Bronchial epithelial cell (primary cell): ENCODE measurements around the gene DND1. TPM values are rescaled to one million over a fixed set of nuclear protein-coding genes. Genes with fewer than 3 reads are reported as not detected.

Experiments used
- DNase-seq: peaks from one replicate; pipeline ENCODE4 v3.0.0-alpha.2; 2010; ENCODE audit warnings: low read depth
- FAIRE-seq: peaks from 2 replicates; lab custom pipeline; 2011; peaks lifted over from hg19 to GRCh38; lab: Jason Lieb, UNC
- H3K27me3 ChIP-seq: 2 replicates; pipeline ENCODE4 v1.5.1; 2011; ENCODE audit warnings: low read length; ENCODE audit not compliant: control insufficient read depth, insufficient read depth
- H3K36me3 ChIP-seq: 2 replicates; pipeline ENCODE4 v1.5.1; 2011; ENCODE audit warnings: low read length; ENCODE audit not compliant: control insufficient read depth, insufficient read depth
- H3K4me3 ChIP-seq: 2 replicates; pipeline ENCODE4 v1.5.1; 2011; ENCODE audit warnings: mild to moderate bottlenecking, low read depth, low read length, control low read depth
- CTCF ChIP-seq: IDR thresholded peaks from 2 replicates; pipeline ENCODE4 v1.5.1; 2011; ENCODE audit warnings: mild to moderate bottlenecking, moderate library complexity, low read length, control low read depth, inconsistent platforms; ENCODE audit not compliant: insufficient read depth, severe bottlenecking
- total RNA-seq: library from RNA; depleted of rRNA; stranded (reverse); fragments of >200 nt; gene quantifications from 2 replicates; pipeline ENCODE4 v1.2.1, GENCODE V29; 2014

DND1 gene
- total RNA-seq, 1 donor from 2014 or later: 0.26 TPM

DNA sequence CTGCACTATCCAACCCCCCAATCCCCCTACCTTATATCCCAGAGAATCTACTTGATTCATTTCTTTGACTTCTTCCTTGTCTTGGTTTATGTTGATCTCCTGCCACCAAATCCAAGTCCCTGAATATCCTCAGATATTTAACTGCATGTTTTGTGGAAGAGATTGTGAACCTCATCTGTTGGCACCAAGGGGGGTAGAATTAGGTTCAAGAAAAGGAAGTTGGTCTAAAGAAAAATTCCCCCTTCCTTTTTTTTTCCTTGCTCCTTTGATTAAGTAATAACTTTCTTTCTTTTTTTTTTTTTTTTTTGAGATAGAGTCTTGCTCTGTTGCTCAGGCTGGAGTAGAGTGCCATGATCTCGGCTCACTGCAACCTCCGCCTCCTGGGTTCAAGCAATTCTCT lies 39.9 kb downstream of the DND1 start:
- Histone ChIP-seq H3K36me3 (no peaks in the 10 kb centered on the region), H3K4me3 (no peak overlapping the region), H3K27me3 (no peaks in the 10 kb centered on the region)
- no peak for DNase-seq
- TF ChIP-seq CTCF: no peak
- FAIRE-seq: no peak

GRCh38 chr5:140633021-140633471 lies 40.3 kb downstream of the DND1 start, which contains the start of gene CD14:
TSS of gene CD14 (minus strand) at chr5:140633175. CDS start at chr5:140633071, 104 bp downstream.
- no peak for FAIRE-seq
- no peak for TF ChIP-seq CTCF
- peak; percentile 61 for DNase-seq
- Histone ChIP-seq H3K4me3 (peak within 1 kb of the TSS; percentile 23), H3K36me3 (no peaks in the 10 kb centered on the region), H3K27me3 (no peaks in the 10 kb centered on the region)

DNA sequence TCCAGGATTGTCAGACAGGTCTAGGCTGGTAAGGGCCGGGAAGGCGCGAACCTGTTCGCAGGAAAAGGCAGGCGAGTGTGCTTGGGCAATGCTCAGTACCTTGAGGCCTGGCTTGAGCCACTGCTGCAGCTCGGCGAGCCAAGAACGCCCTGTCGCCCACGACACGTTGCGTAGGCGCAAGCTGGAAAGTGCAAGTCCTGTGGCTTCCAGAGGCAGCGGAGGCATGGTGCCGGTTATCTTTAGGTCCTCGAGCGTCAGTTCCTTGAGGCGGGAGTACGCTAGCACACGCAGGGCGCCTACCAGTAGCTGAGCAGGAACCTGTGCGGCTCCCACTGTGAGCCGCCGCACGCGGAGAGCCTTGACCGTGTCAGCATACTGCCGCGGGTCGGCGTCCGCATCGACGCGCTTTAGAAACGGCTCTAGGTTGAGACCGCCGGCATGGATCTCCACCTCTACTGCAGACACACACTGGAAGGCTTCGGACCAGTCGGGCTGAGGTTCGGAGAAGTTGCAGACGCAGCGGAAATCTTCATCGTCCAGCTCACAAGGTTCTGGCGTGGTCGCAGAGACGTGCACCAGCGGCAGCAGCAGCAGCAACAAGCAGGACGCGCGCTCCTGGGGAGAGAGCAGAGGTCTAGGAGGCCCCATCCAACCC lies 40.9 kb downstream of the DND1 start:
- FAIRE-seq (no peak), DNase-seq (peak; percentile 79)
- Histone ChIP-seq H3K36me3 (no peaks in the 10 kb centered on the region), H3K27me3 (no peaks in the 10 kb centered on the region), H3K4me3 (peak overlapping the region; percentile 23)
- no peak for TF ChIP-seq CTCF

DNA sequence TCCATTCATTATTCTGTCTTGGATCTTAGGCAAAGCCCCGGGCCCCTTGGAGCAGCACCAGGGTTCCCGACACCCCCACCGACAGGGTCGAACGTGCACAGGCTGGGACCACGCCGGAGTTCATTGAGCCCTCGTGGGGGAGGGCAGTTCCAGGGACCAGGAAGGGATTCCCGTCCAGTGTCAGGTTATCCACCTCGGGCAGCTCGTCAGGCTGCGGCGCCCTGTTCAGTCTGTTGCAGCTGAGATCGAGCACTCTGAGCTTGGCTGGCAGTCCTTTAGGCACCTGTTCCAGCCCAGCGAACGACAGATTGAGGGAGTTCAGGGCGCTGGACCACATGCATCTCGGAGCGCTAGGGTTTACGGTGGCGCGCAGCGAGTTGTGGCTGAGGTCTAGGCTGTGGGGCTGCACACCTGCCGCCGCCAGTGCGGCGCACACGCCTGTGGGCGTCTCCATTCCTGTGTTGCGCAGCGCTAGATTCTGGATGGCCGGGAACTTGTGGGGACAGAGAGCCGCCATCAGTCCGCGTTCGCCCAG lies 41.5 kb downstream of the DND1 start:
- Histone ChIP-seq H3K27me3 (no peaks in the 10 kb centered on the region), H3K4me3 (peak overlapping the region; percentile 23), H3K36me3 (no peaks in the 10 kb centered on the region)
- FAIRE-seq (no peak), DNase-seq (no peak)
- peak; percentile 3 for TF ChIP-seq CTCF

DNA sequence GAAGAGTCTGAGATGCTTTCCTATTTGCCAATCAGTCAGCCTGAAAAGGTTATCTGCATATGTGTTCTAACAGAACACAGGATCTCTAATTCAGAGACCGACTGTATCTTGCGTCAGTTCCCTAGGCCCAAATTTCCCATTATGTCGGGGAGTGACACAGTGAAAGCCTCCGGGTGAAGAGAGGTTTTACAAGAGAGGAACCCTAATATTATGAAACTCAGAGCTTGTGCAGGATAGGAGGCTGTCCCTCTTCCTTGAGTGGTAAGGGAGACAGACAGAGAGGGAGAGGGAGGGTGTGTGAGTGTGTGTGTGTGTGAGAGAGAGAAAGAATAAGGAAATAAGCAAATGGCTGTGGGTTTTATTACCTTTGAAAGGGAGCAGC lies 42.3 kb downstream of the DND1 start:
- H3K4me3 ChIP-seq: no peak overlapping the region
- DNase-seq: no peak
- H3K36me3 ChIP-seq: no peaks in the 10 kb centered on the region
- no peak for FAIRE-seq
- H3K27me3 ChIP-seq: no peaks in the 10 kb centered on the region
- no peak for TF ChIP-seq CTCF
